DMS114 treated with DMSO at 0.1 percent for 48 hours (cell line): Measurements from ENCODE around the gene ZYX.
"Not testable (repeated sequence)": the region's sequence is repeated elsewhere in the genome, so short reads cannot be mapped to it uniquely, and the experiment has no call there.

Source experiments
- DNase-seq: peaks from one replicate; lab custom pipeline; 2025; ENCODE audit not compliant: unreplicated experiment; lab: John Stamatoyannopoulos, UW

Gene ZYX

DNA sequence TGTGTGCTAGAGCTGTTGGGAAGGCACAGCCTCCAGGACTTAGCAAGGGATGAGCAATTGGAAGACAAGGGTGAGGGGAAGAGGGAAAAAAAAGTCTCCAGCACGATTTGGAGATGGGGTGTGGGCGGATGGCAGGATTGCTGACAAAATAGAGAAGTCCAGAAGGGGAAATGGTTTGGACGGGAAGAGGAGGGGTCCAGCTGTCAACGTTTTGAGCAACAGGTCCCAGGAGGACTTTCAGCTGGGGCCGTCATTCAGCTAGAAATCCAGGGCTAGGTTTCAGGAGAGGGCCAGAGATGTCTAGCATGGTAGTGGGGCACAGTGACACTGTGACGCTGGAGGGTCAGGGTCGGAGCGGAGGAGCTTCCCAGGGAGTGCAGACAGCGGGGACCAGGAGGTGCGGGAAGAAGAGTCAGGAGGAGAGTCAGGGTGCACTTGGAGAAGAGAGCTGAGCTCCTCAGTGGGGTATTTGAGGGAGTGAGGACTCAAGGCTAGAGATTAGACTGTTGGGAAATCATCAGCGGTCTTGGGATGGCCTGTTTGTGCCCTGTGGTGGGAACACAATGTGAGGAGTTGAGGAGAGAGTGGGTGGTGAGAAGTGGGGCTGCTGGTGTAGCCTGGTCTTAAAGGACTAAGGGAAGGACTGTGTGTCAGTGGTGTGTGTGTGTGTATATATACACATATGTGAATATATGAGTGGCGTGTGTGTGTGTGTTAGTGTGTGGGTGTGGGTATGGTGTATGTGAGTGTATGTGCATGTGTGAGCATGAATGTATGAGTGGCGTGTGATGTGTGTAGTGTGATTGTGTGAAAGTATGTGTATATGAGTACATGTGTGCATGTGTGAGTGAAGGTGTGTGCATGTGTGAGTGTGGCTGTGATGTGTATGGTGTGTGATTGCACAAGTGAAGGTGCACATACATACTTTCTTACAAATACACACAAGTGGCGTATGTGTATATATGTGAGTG lies 3.8 kb downstream of the ZYX start:
- DNase-seq, result no peak

DNA sequence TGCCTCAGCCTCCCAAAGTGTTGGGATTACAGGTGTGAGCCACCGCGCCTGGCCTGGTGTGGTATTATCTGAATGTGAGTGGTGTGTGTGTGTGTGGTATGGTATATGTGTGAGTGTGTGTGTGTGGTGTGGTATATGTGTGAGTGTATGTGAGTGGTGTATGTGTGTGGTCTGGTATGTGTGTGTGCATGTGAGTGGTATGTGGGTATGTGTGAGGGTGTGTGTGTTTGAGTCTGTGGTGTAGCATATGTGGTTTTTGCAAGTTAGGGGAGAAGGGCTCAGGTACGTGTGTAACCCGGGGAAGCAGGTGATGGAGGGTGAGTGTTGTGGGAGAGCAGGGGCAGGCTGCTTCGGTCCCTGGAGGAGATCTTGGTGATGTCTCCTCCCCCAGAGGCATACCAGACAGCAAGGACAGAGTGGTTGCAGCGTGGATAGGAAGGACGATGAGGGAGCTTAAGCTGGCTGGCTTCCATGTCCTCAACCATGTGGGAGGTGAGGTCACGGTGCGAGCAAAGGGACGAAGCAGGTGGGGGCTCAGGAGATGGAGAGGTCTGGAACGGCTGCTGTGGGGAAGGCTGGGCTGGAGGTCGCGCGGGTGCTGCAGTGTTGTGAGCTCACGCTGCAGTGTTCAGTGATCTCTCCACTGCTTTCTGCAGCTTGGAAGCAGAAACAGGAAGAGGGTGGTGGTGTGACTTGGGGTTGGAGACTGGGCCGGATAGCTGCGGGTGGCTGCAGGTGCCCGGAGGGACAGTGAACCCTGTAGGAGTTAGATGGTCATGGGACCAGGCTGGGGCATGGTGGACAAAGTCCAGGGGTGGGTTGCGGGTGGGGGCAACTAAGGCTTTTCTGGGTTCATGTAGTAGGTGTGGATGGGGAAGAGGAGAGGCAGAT lies 5.0 kb downstream of the ZYX start:
- DNase-seq, result no peak

DNA sequence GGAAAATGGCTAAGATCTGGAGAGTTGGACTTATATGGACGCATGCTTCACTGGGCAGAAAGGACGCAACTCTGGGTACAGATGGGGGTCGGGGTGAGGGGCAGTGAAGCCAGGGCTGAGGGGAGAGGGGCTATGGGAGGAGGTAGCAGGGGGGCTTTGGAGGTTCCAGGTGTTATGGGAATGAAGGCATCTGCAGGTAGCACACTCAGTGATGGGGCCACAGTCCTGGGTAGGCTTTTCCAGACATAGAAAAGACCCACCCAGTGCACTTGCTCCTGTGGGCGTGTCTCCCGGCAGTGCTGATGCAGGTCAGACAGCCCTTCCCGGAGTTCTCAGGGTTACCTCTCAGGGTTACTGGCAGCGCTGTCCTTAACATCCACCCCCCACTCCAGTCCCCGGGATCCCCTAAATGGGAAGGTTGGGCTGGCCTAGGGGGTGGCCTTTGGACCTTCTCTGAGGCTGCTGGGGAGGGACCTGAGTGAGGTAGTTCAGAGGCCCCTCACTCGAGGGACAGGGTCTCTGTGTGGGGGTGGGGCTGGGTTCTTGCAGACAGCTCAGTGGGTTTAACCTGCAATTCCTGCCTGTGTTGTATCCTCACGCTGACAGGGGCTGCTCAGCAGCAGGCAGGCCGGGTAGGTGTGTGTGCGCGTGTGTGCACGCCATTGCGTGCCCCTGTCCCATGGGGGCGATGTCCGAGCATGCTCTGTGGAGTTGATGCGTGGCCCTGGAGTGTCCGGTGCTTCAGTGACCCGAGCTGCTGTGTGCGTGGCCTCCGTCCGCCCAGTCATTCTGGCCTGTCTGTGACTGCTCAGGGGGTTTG lies 6.2 kb downstream of the ZYX start:
- DNase-seq, result no peak

DNA sequence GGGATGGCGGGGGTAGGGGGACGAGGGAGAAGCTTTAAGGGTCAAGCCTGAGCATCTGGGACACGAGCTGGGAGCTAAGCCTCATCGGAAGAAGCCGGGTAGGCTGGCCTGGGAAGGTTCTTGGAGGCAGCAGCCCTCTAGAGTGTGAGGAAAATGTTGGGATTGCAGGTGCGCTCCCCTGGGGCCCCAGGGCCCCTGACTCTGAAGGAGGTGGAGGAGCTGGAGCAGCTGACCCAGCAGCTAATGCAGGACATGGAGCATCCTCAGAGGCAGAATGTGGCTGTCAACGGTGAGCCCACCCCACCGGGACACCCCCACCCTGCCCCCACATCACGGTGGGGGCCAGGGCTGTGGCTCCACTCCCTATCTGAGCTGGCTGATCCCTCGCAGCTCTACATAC lies 6.9 kb downstream of the ZYX start:
- DNase-seq, result no peak

DNA sequence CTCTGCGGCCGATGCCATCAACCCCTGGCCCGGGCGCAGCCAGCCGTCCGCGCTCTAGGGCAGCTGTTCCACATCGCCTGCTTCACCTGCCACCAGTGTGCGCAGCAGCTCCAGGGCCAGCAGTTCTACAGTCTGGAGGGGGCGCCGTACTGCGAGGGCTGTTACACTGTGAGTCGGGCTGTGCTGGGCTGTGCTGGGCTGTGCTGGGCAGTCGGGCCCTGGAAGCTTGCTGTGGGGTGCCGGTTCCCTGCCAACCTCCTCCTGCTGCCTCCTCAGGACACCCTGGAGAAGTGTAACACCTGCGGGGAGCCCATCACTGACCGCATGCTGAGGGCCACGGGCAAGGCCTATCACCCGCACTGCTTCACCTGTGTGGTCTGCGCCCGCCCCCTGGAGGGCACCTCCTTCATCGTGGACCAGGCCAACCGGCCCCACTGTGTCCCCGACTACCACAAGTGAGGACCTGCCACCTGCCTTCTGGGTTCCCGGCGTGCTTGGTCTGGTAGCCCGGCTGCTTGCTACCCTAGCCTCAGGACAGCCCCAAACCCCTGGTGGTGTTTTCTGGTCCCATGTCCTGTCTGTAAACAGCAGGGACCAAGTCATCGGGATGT lies 7.5 kb downstream of the ZYX start:
- no peak for DNase-seq

DNA sequence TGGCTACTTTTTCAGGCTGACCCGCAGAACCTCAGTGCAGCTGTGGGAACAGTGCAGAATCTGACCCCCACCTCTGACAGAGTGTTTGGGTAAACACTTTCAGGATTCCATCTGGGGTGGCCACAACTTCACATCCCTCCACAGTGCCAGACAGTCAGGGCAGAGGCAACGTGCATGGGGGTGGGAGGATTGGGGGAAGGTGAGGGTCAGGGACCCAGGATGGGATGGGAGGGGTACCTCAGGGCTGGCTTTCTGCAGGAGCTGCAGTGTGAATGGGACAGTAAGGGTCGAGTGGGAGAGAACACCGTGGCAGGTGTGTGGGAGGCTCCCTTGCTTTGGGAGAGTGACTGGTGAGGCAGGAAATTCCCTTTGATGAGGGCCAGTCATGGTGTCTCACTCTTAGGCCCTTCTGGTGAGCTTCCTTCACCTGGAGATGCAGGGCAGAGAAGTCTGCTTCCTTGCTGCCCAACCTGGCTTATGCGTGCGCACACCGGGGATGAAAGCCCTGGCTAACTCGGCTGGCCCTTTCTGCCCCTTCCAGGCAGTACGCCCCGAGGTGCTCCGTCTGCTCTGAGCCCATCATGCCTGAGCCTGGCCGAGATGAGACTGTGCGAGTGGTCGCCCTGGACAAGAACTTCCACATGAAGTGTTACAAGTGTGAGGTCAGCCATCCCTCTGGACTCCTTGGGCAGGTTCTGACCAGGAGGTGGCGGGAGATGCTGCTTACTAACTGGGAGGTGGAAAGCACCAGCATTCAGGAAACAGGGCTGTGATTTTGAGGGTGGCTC lies 8.4 kb downstream of the ZYX start:
- DNase-seq, result no peak

DNA sequence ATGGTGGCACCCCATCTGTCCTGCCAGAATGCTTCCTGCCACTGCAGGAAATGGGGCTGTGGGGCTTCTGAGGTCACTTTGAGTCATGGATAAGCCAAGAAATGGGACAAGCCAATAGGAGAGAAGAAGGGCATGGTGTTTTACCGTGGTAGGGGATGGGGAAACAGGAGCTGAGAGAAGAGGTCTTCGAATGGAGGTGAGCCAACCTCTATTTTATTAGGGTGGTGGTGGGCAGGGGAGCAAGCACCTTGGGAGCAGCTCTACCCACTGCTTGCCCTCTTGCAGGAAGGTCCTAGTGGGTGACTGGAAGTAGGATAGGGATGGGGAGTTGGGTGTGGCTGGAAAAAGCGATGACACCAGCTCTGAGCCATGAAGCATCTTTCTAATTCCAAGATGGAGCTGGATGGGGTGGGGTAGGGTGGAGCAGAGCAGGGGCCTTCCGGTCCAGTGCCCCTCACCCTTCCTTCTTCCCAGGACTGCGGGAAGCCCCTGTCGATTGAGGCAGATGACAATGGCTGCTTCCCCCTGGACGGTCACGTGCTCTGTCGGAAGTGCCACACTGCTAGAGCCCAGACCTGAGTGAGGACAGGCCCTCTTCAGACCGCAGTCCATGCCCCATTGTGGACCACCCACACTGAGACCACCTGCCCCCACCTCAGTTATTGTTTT lies 9.1 kb downstream of the ZYX start:
- no peak for DNase-seq

DNA sequence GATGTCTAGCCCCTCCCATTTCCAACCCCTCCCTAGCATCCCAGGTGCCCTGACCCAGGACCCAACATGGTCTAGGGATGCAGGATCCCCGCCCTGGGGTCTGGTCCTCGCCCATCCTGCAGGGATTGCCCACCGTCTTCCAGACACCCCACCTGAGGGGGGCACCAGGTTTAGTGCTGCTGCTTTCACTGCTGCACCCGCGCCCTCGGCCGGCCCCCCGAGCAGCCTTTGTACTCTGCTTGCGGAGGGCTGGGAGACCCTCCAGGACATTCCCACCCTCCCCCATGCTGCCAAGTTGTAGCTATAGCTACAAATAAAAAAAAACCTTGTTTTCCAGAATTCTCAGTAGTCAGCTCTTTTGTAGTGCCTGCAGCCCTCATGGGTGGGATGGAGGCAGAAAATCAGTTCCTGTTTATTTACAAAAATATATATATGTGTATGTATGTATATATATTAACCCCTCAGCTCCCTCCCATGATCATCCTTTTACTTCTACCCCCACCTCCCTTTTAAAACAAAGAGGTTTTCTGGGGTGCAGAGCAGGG lies 9.7 kb downstream of the ZYX start:
- no peak for DNase-seq

DNA sequence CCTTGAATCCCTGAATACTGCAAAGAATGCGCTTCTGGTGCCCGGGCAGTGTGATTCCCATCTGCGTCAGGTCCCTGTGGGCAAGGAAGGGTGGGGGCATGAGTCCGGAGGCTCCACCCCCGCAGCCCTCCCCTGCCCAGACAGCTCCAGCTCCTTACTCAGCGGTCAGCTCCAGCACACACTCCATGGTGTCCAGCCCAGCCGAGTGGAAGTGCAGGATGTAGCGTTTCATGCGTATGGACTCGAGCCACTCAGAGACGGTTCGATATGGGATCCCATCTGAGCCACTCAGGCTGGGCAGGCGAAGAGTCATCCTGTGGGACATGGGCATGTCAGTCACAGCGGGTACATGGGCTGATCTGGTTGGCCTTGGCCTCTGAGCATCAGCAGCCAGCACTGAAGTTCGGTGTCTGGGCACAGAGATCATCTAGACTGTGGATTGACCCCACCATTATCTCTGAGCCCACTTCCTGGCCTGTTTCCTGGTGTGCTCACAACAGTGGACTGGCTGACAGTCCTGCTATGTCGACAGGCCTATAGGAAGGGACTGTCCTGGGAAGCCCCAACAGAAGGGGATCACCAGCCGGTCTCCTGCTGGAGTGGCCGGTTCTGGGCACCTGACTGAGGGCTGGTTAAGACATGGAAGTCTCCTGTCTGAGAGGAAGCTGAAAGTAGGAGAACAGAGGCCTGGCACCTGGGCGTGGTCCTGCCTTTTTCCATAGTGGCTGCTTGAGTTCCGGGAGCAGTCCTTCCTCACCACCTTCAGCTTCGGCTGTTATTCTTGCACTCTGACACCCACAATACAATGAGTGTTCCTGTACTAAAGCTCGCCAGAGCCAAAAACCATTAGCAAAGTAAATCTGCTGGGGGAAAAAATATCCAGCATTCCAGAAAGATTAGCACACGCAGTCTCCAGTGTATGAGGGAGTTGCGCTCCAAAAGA lies 10.6 kb downstream of the ZYX start:
- DNase-seq, result no peak

DNA sequence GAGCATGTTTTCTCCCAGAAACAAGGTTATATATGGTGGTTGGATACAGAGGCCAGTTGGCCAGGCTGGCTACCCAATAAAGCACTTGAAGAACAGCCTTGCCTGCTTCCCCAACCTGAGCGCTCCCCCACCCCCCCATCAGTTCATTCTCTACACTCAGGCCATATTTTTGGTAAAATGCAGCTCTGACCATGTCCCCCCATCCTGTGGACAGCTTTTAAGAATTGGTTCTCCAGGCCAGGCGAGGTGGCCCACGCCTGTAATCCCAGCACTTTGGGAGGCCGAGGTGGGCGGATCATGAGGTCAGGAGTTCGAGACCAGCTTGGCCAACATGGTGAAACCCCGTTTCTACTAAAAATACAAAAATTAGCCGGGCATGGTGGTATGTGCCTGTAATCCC lies 11.3 kb downstream of the ZYX start:
- not testable (repeated sequence) for DNase-seq

DNA sequence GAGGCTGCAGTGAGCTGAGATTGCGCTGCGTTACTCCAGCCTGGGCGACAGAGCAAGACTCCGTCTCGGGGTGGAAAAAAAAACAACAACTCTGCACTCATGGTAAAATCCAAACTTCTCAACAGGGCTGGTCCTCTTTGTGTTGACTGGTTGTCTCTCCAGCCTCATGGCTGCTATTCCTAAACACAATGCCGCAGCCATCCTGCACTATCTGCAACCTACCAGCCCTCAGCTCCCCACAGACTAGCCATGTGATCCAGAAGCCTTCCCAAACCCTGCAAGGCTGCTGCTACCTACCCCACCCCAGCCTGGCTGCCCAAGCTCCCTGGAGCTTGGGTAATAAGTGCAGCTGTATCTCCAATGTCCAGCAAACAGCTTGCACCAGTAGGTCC lies 11.7 kb downstream of the ZYX start:
- no peak for DNase-seq

DNA sequence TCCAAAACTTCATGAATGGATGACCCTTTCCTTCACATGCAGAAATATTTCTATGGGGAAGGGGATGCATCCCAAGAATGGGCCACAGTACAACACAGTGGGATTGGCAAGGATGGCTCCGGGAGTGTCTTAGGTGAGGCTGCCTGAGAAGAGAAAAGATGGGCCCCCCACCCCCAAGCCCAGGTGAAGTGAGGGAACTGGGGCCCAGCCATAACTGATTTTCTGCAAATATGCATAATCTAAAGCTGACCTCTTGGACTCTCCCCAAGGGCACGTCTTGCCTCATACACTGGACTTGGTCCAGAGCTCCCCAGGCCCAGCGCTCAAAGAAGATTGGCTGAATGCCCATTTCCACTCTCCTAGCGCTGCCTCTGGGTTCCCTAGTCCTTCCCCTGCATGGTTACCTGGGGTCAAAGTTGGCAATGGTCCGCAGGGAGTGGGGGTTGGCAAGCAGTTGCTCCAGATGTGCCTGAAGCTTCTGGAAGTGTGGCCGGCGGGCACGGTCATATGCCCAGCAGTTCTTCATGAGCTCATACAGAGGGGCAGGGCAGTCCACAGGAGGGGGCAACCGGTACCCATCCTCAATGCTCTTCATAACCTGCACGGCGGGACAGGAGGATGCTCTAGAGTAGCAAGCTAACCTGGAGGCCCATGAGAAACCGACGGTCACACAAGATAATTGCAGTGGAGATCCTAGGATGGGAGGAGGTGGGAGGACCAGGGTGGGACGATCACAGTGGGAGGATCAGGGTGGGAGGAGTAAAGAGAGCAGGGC lies 12.3 kb downstream of the ZYX start:
- no peak for DNase-seq

DNA sequence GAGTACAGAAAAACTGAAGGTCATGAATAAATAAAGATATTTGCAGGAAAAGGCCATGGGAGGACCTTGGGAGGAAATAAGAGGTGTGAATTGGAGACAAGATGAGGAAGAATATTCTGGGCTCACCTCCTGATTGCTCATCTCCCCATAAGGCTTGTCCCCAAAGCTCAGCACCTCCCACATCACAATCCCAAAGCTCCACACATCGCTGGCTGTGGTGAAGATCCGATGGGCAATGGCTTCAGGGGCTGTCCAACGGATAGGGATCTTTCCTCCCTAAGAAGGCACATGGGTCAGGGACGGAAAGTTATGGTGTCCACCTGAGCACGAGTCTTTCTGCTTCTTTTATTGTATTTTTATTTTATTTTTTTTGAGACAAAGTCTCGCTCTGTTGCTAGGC lies 12.9 kb downstream of the ZYX start:
- DNase-seq, result no peak

DNA sequence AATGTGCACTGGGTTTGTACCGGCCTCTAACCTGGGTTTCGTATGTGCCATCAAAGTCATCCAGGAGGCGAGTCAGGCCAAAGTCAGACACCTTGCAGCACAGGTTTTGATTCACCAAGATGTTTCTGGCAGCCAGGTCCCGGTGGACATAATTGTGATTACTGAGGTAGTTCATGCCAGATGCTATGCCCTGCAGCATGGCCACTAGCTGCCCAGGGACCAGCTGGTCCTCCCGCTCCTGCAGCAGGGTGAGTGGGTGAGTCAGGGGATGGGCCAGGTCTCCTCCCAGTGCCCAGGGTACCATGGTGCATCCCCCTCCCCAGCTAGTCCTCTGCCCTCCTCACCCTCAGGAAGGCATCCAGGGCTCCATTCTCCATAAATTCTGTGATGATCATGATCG lies 13.6 kb downstream of the ZYX start:
- no peak for DNase-seq

DNA sequence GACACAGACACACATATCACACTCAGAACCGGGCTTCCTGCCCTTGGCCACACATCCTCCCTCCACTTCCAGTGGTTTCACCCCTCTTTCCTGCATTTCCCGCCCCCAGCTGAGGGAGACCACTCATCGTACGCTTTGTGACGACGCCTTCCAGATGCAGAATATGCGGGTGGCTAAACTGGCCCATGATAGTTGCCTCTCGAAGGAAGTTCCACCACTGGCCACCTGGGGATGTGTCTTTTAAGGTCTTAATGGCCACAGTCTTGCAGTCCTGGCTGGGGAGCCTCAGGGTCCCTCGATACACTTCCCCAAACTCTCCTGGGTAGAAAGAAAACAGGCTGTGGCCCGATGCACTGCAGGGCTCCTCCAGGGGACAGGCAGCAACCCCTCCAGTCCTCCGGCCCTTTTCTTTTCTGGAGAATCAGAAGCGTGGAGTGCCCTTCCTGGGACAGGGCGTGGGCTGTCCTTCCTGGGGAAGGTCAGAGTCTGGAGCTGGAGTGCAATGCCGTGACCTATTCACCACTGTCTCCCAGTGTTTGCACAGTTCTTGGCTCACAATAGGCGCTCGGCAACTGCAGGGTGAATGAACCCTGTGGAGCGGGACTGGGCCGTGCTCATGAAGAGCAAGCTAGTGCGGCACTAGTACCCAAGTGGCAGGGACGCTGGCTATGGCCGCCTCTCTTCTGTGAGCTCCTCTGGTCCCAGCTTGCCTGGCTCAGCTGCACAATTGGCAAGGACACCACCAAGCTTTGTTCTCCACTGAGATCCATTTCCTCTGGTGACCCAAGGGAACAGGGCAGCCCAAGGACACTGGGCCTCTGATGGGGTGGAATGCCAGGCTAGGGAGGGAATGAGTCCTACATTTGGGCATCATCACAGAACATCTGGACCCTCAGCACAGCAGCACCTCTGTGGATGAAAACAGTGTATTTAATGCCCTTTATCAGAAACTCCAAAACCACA lies 14.3 kb downstream of the ZYX start:
- no peak for DNase-seq

DNA sequence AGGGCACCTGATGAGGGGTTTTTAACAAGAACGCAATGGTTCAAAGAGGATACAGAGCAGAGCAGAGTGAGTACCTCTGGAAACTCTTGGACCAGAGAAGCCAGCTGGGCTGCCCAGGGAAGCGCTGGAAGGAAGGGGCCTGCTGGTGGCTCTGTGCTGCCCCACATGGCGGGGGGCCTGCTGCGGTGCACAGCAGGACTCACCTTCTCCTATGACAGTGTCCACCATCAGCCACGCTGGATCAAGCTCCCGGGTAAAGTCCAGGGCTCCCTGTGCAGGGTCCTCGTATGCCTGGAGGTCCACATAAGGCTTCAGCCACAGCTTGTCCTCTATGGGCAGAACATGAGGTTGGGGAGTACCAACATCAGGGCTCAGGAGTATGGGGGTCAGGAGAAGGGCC lies 15.0 kb downstream of the ZYX start:
- no peak for DNase-seq
